Uterus (tissue), 4 donors: ENCODE data around the gene BCAS3. TPM values are rescaled to one million over a fixed set of nuclear protein-coding genes. Genes with fewer than 3 reads are reported as not detected.
A peak's percentile ranks its signal among the peaks of the same experiment; 100 is the strongest.
"Not testable (repeated sequence)": the region's sequence is repeated elsewhere in the genome, so short reads cannot be mapped to it uniquely, and the experiment has no call there.

Experiments
- DNase-seq, 2 donors: peaks; one replicate each; pipeline ENCODE4 v3.0.0-alpha.2; 2019 to 2020
- H3K27ac ChIP-seq, 2 donors: fragments of 200-600 bp; sonication (generic); 1 replicate in 1 of 2; 2 replicates in 1 of 2; pipeline ENCODE4 v1.5.1; 2016 to 2018
- H3K27me3 ChIP-seq, 2 donors: fragments of 200-600 bp; sonication (generic); one replicate each; pipeline ENCODE4 v1.5.1; 2018 to 2019; ENCODE audit warnings: control low read depth in 1 of 2
- H3K36me3 ChIP-seq, 2 donors: fragments of 200-600 bp; sonication (generic); one replicate each; pipeline ENCODE4 v1.5.1; 2019; ENCODE audit warnings: control low read depth in 1 of 2
- H3K4me1 ChIP-seq, 2 donors: fragments of 200-600 bp; sonication (generic); one replicate each; pipeline ENCODE4 v1.5.1; 2018 to 2019; ENCODE audit warnings: control low read depth in 1 of 2
- H3K4me3 ChIP-seq, 2 donors: fragments of 200-600 bp; sonication (generic); 1 replicate in 1 of 2; 2 replicates in 1 of 2; pipeline ENCODE4 v1.5.1; 2018 to 2019; ENCODE audit warnings: mild to moderate bottlenecking in 1 of 2
- H3K9me3 ChIP-seq, 2 donors: fragments of 200-600 bp; sonication (generic); one replicate each; pipeline ENCODE4 v1.5.1; 2019; ENCODE audit warnings: control low read depth in 1 of 2
- POLR2A ChIP-seq, 2 donors: fragments of 450-650 bp; IDR thresholded peaks; one replicate each; pipeline ENCODE4 v1.6.1; 2016; ENCODE audit warnings: antibody characterized with exemption in 2 of 2, mild to moderate bottlenecking in 1 of 2, moderate library complexity in 1 of 2
- intact Hi-C: fragments of 100-400 bp; cut with DNase I; formaldehyde crosslinking; loops from one replicate; pipeline ENCODE4 v1.15.1; 2023; ENCODE audit warnings: low total_unique reads
- total RNA-seq, 4 donors: library from RNA; depleted of rRNA in 3 of 4; stranded (reverse); fragments of >200 nt in 3 of 4; gene quantifications; one replicate each; pipeline versions ENCODE4 v1.1.0 to v1.2.4, GENCODE V29; 2014 to 2023
- TF ChIP-seq, protein P1 (sequence below), 4 experiments: fragments of 200-600 bp in 2 of 4; fragments of 450-650 bp in 2 of 4; sonication (generic) in 2 of 4; IDR thresholded peaks; one replicate each; pipeline ENCODE4 v1.5.1; 2016 to 2019; ENCODE audit warnings: antibody characterized with exemption in 4 of 4, mild to moderate bottlenecking in 2 of 4, moderate library complexity in 1 of 4
- donor health status: DM: yes; HTN: yes; CAD: no.

BCAS3 gene
- total RNA-seq, 4 donors from 2014 or later: 42.6 to 147 (median 83.7) TPM

DNA sequence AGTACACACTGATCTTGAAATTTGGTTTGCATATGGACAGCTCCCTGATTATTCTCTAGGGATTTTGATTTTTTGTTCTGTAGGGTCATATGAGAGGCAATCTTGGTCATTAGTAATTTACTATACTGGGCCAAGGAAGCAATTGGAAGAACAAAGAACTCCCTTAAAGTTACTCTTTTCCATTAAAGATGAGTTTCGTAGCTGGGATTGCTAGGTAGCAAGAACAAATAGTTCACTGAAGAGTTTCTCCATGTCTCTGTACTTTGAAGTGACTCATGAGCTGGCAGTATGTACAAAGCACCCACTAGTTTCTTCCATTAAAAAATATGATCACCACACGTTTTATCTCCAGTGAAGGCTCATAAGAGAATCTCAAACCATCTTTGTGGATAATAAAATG, 6.2 kb upstream of the BCAS3 start:
- Histone ChIP-seq H3K4me1 (no peaks in the 10 kb centered on the region), H3K36me3 (no peaks in the 10 kb centered on the region), H3K4me3 (no peak overlapping the region), H3K27ac (no peak overlapping the region), H3K27me3 (no peaks in the 10 kb centered on the region), H3K9me3 (no peaks in the 10 kb centered on the region)
- no peak for TF ChIP-seq POLR2A (IDR thresholded peaks at IDR 0.05)
- TF ChIP-seq, protein P1, sequence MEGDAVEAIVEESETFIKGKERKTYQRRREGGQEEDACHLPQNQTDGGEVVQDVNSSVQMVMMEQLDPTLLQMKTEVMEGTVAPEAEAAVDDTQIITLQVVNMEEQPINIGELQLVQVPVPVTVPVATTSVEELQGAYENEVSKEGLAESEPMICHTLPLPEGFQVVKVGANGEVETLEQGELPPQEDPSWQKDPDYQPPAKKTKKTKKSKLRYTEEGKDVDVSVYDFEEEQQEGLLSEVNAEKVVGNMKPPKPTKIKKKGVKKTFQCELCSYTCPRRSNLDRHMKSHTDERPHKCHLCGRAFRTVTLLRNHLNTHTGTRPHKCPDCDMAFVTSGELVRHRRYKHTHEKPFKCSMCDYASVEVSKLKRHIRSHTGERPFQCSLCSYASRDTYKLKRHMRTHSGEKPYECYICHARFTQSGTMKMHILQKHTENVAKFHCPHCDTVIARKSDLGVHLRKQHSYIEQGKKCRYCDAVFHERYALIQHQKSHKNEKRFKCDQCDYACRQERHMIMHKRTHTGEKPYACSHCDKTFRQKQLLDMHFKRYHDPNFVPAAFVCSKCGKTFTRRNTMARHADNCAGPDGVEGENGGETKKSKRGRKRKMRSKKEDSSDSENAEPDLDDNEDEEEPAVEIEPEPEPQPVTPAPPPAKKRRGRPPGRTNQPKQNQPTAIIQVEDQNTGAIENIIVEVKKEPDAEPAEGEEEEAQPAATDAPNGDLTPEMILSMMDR (IDR thresholded peaks at IDR 0.05): no peak
- intact Hi-C loops: no loop called here
- no peak for DNase-seq

GRCh38 chr17:60674637-60675036, 3.0 kb upstream of the BCAS3 start:
- H3K27ac ChIP-seq, H3K36me3 ChIP-seq, H3K9me3 ChIP-seq, intact Hi-C loops, DNase-seq, H3K4me3 ChIP-seq, H3K27me3 ChIP-seq, H3K4me1 ChIP-seq: not testable (repeated sequence)

- H3K4me1 ChIP-seq: peaks cover 0 to 5% of the 10 kb centered on the region in 2 donors
- H3K36me3 ChIP-seq: no peaks in the 10 kb centered on the region
- no peak for DNase-seq
- no peaks in the 10 kb centered on the region for H3K27me3 ChIP-seq
- no peak overlapping the region for H3K4me3 ChIP-seq
- H3K9me3 ChIP-seq: no peaks in the 10 kb centered on the region
- H3K27ac ChIP-seq: no peak overlapping the region
- intact Hi-C loops: no loop called here
- no peak for TF ChIP-seq POLR2A (IDR thresholded peaks at IDR 0.05)
- TF ChIP-seq, protein P1 (IDR thresholded peaks at IDR 0.05): no peak
Observed at GRCh38 chr17:60675997-60676396, 1.7 kb upstream of the BCAS3 start.

GRCh38 chr17:60676758-60677307, 818 bp upstream of the BCAS3 start:
- intact Hi-C loops: no loop called here
- no peaks in the 10 kb centered on the region for H3K9me3 ChIP-seq
- H3K27me3 ChIP-seq: no peaks in the 10 kb centered on the region
- H3K36me3 ChIP-seq: no peaks in the 10 kb centered on the region
- H3K4me3 ChIP-seq: peak overlapping the region; percentile 65 to 97
- H3K27ac ChIP-seq: peak overlapping the region; percentile 66 to 89
- peaks cover 0 to 5% of the 10 kb centered on the region in 2 donors for H3K4me1 ChIP-seq
- TF ChIP-seq, protein P1 (IDR thresholded peaks at IDR 0.05): no peak
- peak in 1 of 2 donors; percentile 18 for TF ChIP-seq POLR2A (IDR thresholded peaks at IDR 0.05)
- no peak for DNase-seq

GRCh38 chr17:60678118-60678444, 430 bp downstream of the BCAS3 start:
- TF ChIP-seq, protein P1 (IDR thresholded peaks at IDR 0.05): no peak
- TF ChIP-seq POLR2A (IDR thresholded peaks at IDR 0.05): no peak
- H3K4me1 ChIP-seq: peaks cover 0 to 5% of the 10 kb centered on the region in 2 donors
- H3K36me3 ChIP-seq: no peaks in the 10 kb centered on the region
- no peak for DNase-seq
- H3K27ac ChIP-seq: peak overlapping the region; percentile 80 to 89
- H3K27me3 ChIP-seq: no peaks in the 10 kb centered on the region
- peak overlapping the region; percentile 65 to 97 for H3K4me3 ChIP-seq
- intact Hi-C loops: no loop called here
- H3K9me3 ChIP-seq: no peaks in the 10 kb centered on the region

GRCh38 chr17:60679287-60679686, 1.6 kb downstream of the BCAS3 start:
- Histone ChIP-seq H3K9me3 (no peaks in the 10 kb centered on the region), H3K27ac (no peak overlapping the region), H3K36me3 (no peaks in the 10 kb centered on the region), H3K4me3 (no peak overlapping the region), H3K4me1 (peaks cover 0 to 5% of the 10 kb centered on the region in 2 donors), H3K27me3 (no peaks in the 10 kb centered on the region)
- no peak for DNase-seq
- no peak for TF ChIP-seq POLR2A (IDR thresholded peaks at IDR 0.05)
- TF ChIP-seq, protein P1 (IDR thresholded peaks at IDR 0.05): no peak
- intact Hi-C loops: no loop called here
